HG03558 (cell line): ENCODE results near the gene ZDHHC11.
"Not testable (repeated sequence)": the region's sequence is repeated elsewhere in the genome, so short reads cannot be mapped to it uniquely, and the experiment has no call there.

Experiments
- ATAC-seq: cut with Tn5 transposase; IDR thresholded peaks from one replicate; pipeline ENCODE4 v1.9.1; 2021; ENCODE audit warnings: moderate number of reproducible peaks; ENCODE audit not compliant: unreplicated experiment; ENCODE audit errors: extremely low read depth

ZDHHC11 gene

DNA sequence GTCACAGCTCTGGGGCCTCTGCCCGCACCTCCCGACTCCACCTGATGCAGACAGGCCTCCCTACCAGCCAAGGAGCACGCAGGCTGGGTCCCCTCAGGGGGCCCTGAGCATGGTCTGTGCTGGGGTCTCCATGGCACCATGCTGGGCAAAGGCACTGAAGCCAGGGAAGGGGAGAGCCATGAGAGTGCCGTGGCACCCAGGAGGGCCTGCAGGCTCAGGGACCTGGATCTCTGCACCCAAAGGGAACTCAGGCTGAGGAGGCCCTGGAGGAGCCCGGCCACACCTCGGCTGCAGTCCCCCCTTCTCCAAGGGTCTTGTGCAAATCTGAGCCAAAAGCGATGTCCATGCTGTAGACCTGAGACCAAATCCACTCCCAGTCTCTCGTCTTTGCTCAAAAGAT, 98.8 kb downstream of the ZDHHC11 start:
- not testable (repeated sequence) for ATAC-seq

DNA sequence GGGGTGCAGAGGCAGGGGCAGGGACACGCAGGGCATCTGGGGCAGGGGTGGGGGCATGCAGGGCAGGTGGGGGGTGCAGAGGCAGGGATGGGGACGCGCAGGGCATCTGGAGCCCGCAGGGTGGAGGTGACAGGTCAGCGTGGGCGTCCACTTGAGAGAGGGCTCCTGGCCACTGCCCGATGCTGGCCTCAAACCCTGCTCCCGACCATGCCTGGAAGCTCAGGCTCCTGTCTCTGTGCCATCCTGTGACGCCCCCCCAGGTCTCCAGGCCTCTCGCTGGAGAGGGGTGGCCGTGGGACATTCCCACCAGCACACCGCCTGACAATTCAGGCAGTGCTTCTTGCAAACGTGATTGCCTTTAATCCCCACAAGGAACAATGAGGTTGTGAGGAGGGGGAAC, 99.3 kb downstream of the ZDHHC11 start:
- ATAC-seq, result no peak

- ATAC-seq, result not testable (repeated sequence)
Observed at GRCh38 chr5:750226-750625, 100.6 kb downstream of the ZDHHC11 start.

- ATAC-seq, result no peak
Observed at GRCh38 chr5:749101-749670, 101.6 kb downstream of the ZDHHC11 start.

DNA sequence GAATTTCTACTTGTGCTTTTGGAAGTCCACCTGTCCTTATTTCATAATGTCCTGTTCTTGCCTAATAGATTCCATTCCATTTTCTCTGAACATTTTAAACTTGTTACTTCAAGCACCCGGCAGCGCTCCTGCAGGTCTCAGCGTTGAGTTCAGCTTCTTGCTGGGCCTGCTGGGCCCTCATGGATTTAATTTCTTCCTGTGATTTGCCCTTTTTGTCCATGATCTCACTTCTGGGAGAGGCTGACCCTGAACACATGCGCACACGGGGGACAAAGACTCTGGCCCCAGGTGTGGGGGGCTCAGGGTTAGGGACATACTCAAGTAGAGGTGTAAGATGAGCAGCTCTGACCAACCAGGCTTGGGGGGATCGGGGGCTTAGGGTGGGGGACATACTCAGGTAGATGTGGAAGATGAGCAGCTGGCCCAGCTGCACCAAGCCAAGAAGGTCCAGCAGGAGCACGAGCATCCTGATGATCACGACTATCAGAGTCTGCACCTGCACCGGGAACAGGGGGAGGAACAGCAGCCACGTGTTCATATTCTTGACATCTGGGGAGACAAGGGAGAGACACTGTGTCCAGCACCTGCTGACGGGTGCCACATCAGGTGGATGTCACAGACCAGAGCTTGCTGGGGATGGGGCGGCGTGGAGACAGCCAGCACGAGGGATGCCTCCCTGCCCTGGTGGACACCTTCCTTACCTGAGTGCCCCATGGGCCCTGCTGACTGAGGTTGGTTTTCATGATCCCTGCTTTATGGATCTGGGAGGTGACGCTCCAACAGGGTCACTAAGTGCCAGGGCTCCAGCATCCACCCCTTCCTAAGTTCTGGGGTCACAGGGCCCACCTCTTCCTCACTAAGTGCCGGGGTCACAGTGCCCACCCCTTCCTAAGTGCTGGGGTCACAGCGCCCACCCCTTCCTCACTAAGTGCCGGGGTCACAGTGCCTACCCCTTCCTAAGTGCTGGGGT, 102.5 kb downstream of the ZDHHC11 start:
- ATAC-seq, result not testable (repeated sequence)

DNA sequence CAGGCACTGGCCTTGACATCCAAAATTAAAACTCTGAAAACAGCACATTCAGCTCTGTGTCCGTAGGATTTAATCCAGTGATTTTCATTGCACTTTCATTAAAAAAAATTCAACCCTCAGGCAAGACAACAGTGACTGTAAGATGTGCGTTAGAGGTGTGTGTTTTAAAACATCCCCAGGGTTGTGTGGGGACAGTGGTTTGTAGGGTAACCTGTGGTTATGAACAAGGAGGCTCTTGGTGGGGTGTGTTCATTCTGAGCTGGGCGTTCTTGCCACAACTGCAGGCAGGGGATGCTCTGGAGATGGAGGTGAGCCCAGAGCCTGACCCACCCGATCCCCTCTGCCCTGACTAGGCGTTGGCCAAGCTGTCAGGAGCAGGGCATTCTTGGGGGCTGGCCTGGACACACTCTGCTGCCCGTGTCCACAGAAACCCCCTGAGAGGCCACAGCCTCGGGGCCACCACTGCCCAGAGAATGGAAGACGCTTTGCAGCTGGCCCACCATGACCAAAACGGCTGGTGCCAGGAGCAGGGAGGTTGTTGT, 103.4 kb downstream of the ZDHHC11 start:
- ATAC-seq, result not testable (repeated sequence)

- no peak for ATAC-seq
Observed at GRCh38 chr5:746258-746761, 104.5 kb downstream of the ZDHHC11 start.
